HUDEP-2 (cell line): ENCODE measurements around the gene AHI1.
A peak's percentile ranks its signal among the peaks of the same experiment; 100 is the strongest.

ENCODE experiments used
- DNase-seq, 76 experiments: peaks; one replicate each; lab custom pipeline; 2025; ENCODE audit not compliant: unreplicated experiment in 76 of 76; lab: John Stamatoyannopoulos, UW

AHI1 gene

GRCh38 chr6:135305684-135306083, 191.9 kb downstream of the AHI1 start:
- no peak for DNase-seq

GRCh38 chr6:135304883-135305282, 192.7 kb downstream of the AHI1 start:
- DNase-seq = no peak

GRCh38 chr6:135301304-135301703, 196.2 kb downstream of the AHI1 start:
- DNase-seq = no peak

GRCh38 chr6:135300576-135300975, 197.0 kb downstream of the AHI1 start:
- DNase-seq = no peak

GRCh38 chr6:135299256-135299655, 198.3 kb downstream of the AHI1 start:
- DNase-seq = no peak

GRCh38 chr6:135298455-135298854, 199.1 kb downstream of the AHI1 start:
- no peak for DNase-seq

GRCh38 chr6:135296715-135297114, 200.8 kb downstream of the AHI1 start:
- no peak for DNase-seq

GRCh38 chr6:135295085-135295484, 202.5 kb downstream of the AHI1 start:
- no peak for DNase-seq

GRCh38 chr6:135291288-135292076, 206.1 kb downstream of the AHI1 start:
- peak in 28 of 76 experiments; percentile 16 to 72 (median 42) for DNase-seq

- DNase-seq = no peak
Measured at GRCh38 chr6:135289816-135290215, 207.7 kb downstream of the AHI1 start.

GRCh38 chr6:135286962-135287538, 210.5 kb downstream of the AHI1 start:
- no peak for DNase-seq

- DNase-seq = no peak
Measured at GRCh38 chr6:135285165-135285564, 212.4 kb downstream of the AHI1 start.

GRCh38 chr6:135283926-135284325, 213.6 kb downstream of the AHI1 start:
- peak in 6 of 76 experiments; percentile 10 to 42 (median 23) for DNase-seq

- no peak for DNase-seq
Measured at GRCh38 chr6:135282395-135282794, 215.1 kb downstream of the AHI1 start.

- no peak for DNase-seq
Measured at GRCh38 chr6:135281964-135282363, 215.6 kb downstream of the AHI1 start.

GRCh38 chr6:135281227-135281626, 216.3 kb downstream of the AHI1 start:
- no peak for DNase-seq

- peak in 8 of 76 experiments; percentile 8 to 49 (median 35) for DNase-seq
Measured at GRCh38 chr6:135280375-135281136, 217.0 kb downstream of the AHI1 start.

GRCh38 chr6:135277422-135277821, 220.1 kb downstream of the AHI1 start:
- DNase-seq = no peak

- no peak for DNase-seq
Measured at GRCh38 chr6:135274561-135275293, 222.8 kb downstream of the AHI1 start.

GRCh38 chr6:135271626-135272025, 225.9 kb downstream of the AHI1 start:
- DNase-seq = no peak
